Right lobe of liver (tissue), 6 donors: ENCODE measurements around the gene HELZ. TPM values are rescaled to one million over a fixed set of nuclear protein-coding genes. Genes with fewer than 3 reads are reported as not detected.

Experiments
- ATAC-seq, 4 donors: fragments of 200-7000 bp; cut with Tn5 transposase; one replicate each; pipeline ENCODE4 v1.9.1; 2020; ENCODE audit warnings: mild to moderate bottlenecking in 4 of 4, moderate library complexity in 4 of 4
- DNase-seq, 3 donors: peaks; one replicate each; pipeline ENCODE4 v3.0.0-alpha.2; 2020
- H3K27ac ChIP-seq, 3 donors: fragments of 200-600 bp; one replicate each; pipeline ENCODE4 v1.8.0; 2022
- H3K27me3 ChIP-seq, 2 donors: fragments of 200-600 bp; one replicate each; pipeline ENCODE4 v1.8.0; 2022
- H3K36me3 ChIP-seq, 4 donors: fragments of 200-600 bp; sonication (generic) in 1 of 4; one replicate each; pipeline versions ENCODE4 v1.5.1 to v1.8.0; 2017 to 2022; ENCODE audit warnings: control low read depth in 1 of 4
- H3K4me1 ChIP-seq, 4 donors: fragments of 200-600 bp; sonication (generic) in 1 of 4; one replicate each; pipeline versions ENCODE4 v1.5.1 to v1.8.0; 2017 to 2022; ENCODE audit warnings: control low read depth in 1 of 4
- H3K4me3 ChIP-seq, 3 donors: fragments of 200-600 bp; one replicate each; pipeline ENCODE4 v1.8.0; 2022
- H3K9me3 ChIP-seq, 4 donors: fragments of 200-600 bp; sonication (generic) in 1 of 4; one replicate each; pipeline versions ENCODE4 v1.5.1 to v1.8.0; 2017 to 2022; ENCODE audit warnings: control low read depth in 1 of 4
- CTCF ChIP-seq, 4 donors: fragments of 200-600 bp in 3 of 4; fragments of 450-650 bp in 1 of 4; IDR thresholded peaks; one replicate each; pipeline versions ENCODE4 v1.5.1 to v1.8.0; 2016 to 2022; ENCODE audit warnings: antibody characterized with exemption in 4 of 4, mild to moderate bottlenecking in 2 of 4
- POLR2A ChIP-seq: fragments of 450-650 bp; IDR thresholded peaks from one replicate; pipeline ENCODE4 v1.6.1; 2017; ENCODE audit warnings: antibody characterized with exemption, mild to moderate bottlenecking
- WGBS: methylation state at CpG from one replicate; pipeline ENCODE4 v1.1.6; 2018; ENCODE audit warnings: low coverage, low lambda C conversion rate; ENCODE audit not compliant: insufficient coverage; ENCODE audit errors: missing lambda C conversion rate; 5-methylcytosine and 5-hydroxymethylcytosine counted together
- intact Hi-C, 2 donors: fragments of 100-400 bp; cut with DNase I; formaldehyde crosslinking; loops; one replicate each; pipeline versions ENCODE4 v1.11.2 to v1.14.1; 2022
- total RNA-seq, 6 experiments: library from RNA; depleted of rRNA in 2 of 6; stranded (reverse); fragments of >200 nt in 2 of 6; fragmentation: NEBNext Ultra II Directional in 3 of 6; extraction: Animal tissue kit (Norgen Biotek cat#: 25700) in 3 of 6; gene quantifications; one replicate each; pipeline versions ENCODE4 v1.1.0 to v1.2.4, GENCODE V29; 2016 to 2023
- donor health status: DM: no; HTN: yes; CAD: no.
- donor health status: DM: no; HTN: no; CAD: no.
- donor health status: DM: no; HTN: no; CAD: no.
- donor health status: DM: no; HTN: yes; CAD: no.
- donor health status: DM: no; HTN: yes; CAD: no.

Gene HELZ
- total RNA-seq, 6 experiments from 2014 or later: 24.2 to 33.6 (median 30.9) TPM

- DNase-seq (no peak), ATAC-seq (no peak)
- intact Hi-C loops: no loop called here
- H3K27ac ChIP-seq: no peak overlapping the region
- 90% methylated on average over 5 of the region's 5 CpGs for WGBS
- H3K4me1 ChIP-seq: peaks cover 0 to 5% (median 0%) of the 10 kb centered on the region in 4 donors
- peaks cover 0 to 40% (median 2%) of the 10 kb centered on the region in 4 donors for H3K36me3 ChIP-seq
- no peak for TF ChIP-seq POLR2A
- no peak overlapping the region for H3K4me3 ChIP-seq
- no peaks in the 10 kb centered on the region for H3K9me3 ChIP-seq
- no peaks in the 10 kb centered on the region for H3K27me3 ChIP-seq
Measured at GRCh38 chr17:67136191-67137025, 108.6 kb downstream of the HELZ start.

- Histone ChIP-seq H3K4me1 (no peaks in the 10 kb centered on the region), H3K9me3 (no peaks in the 10 kb centered on the region), H3K27me3 (no peaks in the 10 kb centered on the region), H3K4me3 (no peak overlapping the region), H3K27ac (no peak overlapping the region), H3K36me3 (peaks cover 0 to 39% (median 2%) of the 10 kb centered on the region in 4 donors)
- ATAC-seq (no peak), DNase-seq (no peak)
- intact Hi-C loops: no loop called here
- no peak for TF ChIP-seq POLR2A
- TF ChIP-seq CTCF (IDR thresholded peaks at IDR 0.05): no peak
Measured at GRCh38 chr17:67133161-67133560, 111.8 kb downstream of the HELZ start.

GRCh38 chr17:67132366-67132765, 112.6 kb downstream of the HELZ start:
- TF ChIP-seq CTCF (IDR thresholded peaks at IDR 0.05) (no peak), POLR2A (no peak)
- no peaks in the 10 kb centered on the region for H3K27me3 ChIP-seq
- peaks cover 0 to 38% (median 3%) of the 10 kb centered on the region in 4 donors for H3K36me3 ChIP-seq
- intact Hi-C loops: no loop called here
- no peaks in the 10 kb centered on the region for H3K4me1 ChIP-seq
- no peak overlapping the region for H3K4me3 ChIP-seq
- ATAC-seq (no peak), DNase-seq (no peak)
- H3K27ac ChIP-seq: no peak overlapping the region
- WGBS: 23% methylated on average over 1 of the region's 1 CpG
- H3K9me3 ChIP-seq: no peaks in the 10 kb centered on the region

GRCh38 chr17:67130768-67131167, 114.2 kb downstream of the HELZ start:
- peak; percentile 17 to 48 (median 46) for ATAC-seq
- Histone ChIP-seq H3K27ac (no peak overlapping the region), H3K4me1 (peaks cover 0 to 6% (median 0%) of the 10 kb centered on the region in 4 donors), H3K4me3 (no peak overlapping the region), H3K36me3 (peaks cover 0 to 25% (median 1%) of the 10 kb centered on the region in 4 donors), H3K9me3 (no peaks in the 10 kb centered on the region), H3K27me3 (no peaks in the 10 kb centered on the region)
- intact Hi-C loops: no loop called here
- 85% methylated on average over 3 of the region's 4 CpGs for WGBS
- DNase-seq: no peak
- no peak for TF ChIP-seq CTCF (IDR thresholded peaks at IDR 0.05)
- no peak for TF ChIP-seq POLR2A

- WGBS: 85% methylated on average over 3 of the region's 3 CpGs
- ATAC-seq: no peak
- TF ChIP-seq CTCF (IDR thresholded peaks at IDR 0.05) (no peak), POLR2A (no peak)
- intact Hi-C loops: no loop called here
- DNase-seq: no peak
- no peaks in the 10 kb centered on the region for H3K9me3 ChIP-seq
- peaks cover 0 to 12% (median 0%) of the 10 kb centered on the region in 4 donors for H3K4me1 ChIP-seq
- H3K4me3 ChIP-seq: no peak overlapping the region
- H3K27me3 ChIP-seq: no peaks in the 10 kb centered on the region
- no peak overlapping the region for H3K27ac ChIP-seq
- peaks cover 0 to 16% (median 1%) of the 10 kb centered on the region in 4 donors for H3K36me3 ChIP-seq
Measured at GRCh38 chr17:67129283-67129682, 115.7 kb downstream of the HELZ start.
